Transverse colon (tissue), 3 donors: ENCODE results near the gene ARFGAP1.

Source experiments
- POLR2A ChIP-seq: fragments of 450-650 bp; IDR thresholded peaks from one replicate; pipeline ENCODE4 v1.6.1; 2016; ENCODE audit warnings: antibody characterized with exemption, mild to moderate bottlenecking, moderate library complexity
- POLR2AphosphoS5 ChIP-seq, 3 donors: sonication (generic); formaldehyde crosslinking; IDR thresholded peaks; one replicate each; pipeline ENCODE4 v1.6.1; 2016; ENCODE audit warnings: antibody characterized with exemption in 3 of 3

- TF ChIP-seq POLR2AphosphoS5 (IDR thresholded peaks at IDR 0.05), result no peak
- no peak for TF ChIP-seq POLR2A
These were observed 44.4 kb downstream of the ARFGAP1 start for GRCh38 chr20:63317061-63317460.
